Pulmonary artery endothelial cell (primary cell): Measurements from ENCODE around the gene GPR146. TPM values are rescaled to one million over a fixed set of nuclear protein-coding genes. Genes with fewer than 3 reads are reported as not detected.
"Not testable (repeated sequence)": the region's sequence is repeated elsewhere in the genome, so short reads cannot be mapped to it uniquely, and the experiment has no call there.

Experiments
- DNase-seq: peaks from one replicate; pipeline ENCODE4 v3.0.0-alpha.2; 2011; ENCODE audit warnings: low read depth, low spot score
- total RNA-seq: library from RNA; depleted of rRNA; stranded (reverse); fragments of >200 nt; gene quantifications from 2 replicates; pipeline ENCODE4 v1.2.3, GENCODE V29; 2014

GPR146 gene
- total RNA-seq, 1 donor from 2014 or later: 17.4 TPM

DNA sequence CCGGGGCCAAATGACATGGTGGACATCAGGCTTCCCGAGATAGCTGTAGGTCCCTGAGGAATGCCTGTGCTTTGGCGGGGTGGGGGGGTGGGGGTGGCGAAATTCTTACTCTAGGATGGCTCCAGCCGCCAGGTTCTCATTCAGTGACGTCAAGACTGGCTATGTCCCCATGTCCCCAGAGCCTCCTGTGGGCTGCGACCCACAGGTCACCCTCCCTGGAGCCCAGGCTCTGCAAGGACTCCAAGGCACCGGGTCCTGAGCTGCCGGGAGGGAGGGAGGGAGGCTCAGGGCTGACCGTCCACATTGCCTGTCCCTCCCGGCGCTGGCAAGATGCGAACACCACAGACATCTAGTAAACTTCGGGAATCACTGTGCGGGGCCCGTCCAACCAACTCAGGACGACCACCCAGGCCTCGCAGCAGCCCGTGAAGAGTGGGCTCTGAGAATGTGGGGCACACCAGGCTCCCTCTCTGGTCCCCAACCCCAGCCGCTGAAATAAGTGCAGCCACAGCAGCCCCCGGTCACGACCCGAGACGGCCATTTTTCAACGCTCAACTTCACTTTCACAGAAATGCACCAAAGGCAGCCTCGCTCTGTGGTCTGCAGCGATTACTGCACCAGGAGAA lies 12.6 kb downstream of the GPR146 start:
- DNase-seq: no peak

DNA sequence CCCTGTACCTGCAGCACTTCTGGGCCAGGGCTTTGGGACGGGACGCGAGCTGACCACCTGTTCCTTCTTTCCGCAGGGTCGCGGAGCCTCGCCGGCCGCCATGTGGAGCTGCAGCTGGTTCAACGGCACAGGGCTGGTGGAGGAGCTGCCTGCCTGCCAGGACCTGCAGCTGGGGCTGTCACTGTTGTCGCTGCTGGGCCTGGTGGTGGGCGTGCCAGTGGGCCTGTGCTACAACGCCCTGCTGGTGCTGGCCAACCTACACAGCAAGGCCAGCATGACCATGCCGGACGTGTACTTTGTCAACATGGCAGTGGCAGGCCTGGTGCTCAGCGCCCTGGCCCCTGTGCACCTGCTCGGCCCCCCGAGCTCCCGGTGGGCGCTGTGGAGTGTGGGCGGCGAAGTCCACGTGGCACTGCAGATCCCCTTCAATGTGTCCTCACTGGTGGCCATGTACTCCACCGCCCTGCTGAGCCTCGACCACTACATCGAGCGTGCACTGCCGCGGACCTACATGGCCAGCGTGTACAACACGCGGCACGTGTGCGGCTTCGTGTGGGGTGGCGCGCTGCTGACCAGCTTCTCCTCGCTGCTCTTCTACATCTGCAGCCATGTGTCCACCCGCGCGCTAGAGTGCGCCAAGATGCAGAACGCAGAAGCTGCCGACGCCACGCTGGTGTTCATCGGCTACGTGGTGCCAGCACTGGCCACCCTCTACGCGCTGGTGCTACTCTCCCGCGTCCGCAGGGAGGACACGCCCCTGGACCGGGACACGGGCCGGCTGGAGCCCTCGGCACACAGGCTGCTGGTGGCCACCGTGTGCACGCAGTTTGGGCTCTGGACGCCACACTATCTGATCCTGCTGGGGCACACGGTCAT lies 13.3 kb downstream of the GPR146 start:
- DNase-seq: no peak

DNA sequence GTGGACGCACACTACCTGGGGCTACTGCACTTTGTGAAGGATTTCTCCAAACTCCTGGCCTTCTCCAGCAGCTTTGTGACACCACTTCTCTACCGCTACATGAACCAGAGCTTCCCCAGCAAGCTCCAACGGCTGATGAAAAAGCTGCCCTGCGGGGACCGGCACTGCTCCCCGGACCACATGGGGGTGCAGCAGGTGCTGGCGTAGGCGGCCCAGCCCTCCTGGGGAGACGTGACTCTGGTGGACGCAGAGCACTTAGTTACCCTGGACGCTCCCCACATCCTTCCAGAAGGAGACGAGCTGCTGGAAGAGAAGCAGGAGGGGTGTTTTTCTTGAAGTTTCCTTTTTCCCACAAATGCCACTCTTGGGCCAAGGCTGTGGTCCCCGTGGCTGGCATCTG lies 14.0 kb downstream of the GPR146 start:
- no peak for DNase-seq

DNA sequence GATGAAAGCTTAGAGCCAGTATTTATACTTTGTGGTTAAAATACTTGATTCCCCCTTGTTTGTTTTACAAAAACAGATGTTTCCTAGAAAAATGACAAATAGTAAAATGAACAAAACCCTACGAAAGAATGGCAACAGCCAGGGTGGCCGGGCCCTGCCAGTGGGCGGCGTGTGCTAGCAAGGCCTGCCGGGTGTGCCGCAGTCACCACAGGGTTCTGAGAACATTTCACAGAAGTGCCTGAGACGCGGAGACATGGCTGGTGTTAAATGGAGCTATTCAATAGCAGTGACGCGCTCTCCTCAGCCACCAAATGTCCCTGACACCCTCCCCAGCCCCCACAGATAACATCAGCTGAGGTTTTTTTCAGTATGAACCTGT lies 14.5 kb downstream of the GPR146 start:
- DNase-seq: no peak

DNA sequence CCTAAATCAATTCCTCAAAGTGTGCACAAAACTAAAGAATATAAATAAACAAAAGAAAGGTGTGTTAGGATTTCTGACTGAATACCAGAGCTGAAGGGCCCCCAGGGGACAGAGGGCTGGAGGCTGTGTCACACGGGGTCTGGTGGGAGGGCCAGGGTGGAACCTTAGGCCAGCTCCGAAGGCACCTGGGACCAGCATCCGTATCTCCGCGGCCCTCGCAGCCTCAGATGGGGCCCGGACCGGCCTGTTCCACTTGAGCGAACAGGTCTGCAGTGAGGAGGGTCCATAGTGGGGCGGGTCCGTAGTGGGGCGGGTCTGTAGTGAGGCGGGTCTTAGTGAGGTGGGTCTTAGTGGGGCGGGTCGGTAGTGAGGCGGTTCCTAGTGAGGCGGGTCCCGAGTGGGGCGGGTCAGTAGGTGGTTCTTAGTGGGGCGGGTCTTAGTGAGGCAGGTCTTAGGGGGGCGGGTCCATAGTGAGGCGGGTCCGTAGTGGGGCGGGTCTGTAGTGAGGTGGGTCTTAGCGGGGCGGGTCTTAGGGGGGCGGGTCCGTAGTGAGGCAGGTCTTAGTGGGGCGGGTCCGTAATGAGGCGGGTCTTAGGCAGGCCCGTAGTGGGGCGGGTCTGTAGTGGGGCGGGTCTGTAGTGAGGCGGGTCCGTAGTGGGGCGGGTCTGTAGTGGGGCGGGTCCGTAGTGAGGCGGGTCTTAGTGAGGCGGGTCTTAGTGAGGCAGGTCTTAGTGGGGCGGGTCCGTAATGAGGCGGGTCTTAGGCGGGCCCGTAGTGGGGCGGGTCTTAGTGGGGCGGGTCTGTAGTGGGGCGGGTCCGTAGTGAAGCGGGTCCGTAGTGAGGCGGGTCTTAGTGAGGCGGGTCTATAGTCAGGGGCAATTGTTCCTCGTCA lies 15.1 kb downstream of the GPR146 start:
- no peak for DNase-seq

DNA sequence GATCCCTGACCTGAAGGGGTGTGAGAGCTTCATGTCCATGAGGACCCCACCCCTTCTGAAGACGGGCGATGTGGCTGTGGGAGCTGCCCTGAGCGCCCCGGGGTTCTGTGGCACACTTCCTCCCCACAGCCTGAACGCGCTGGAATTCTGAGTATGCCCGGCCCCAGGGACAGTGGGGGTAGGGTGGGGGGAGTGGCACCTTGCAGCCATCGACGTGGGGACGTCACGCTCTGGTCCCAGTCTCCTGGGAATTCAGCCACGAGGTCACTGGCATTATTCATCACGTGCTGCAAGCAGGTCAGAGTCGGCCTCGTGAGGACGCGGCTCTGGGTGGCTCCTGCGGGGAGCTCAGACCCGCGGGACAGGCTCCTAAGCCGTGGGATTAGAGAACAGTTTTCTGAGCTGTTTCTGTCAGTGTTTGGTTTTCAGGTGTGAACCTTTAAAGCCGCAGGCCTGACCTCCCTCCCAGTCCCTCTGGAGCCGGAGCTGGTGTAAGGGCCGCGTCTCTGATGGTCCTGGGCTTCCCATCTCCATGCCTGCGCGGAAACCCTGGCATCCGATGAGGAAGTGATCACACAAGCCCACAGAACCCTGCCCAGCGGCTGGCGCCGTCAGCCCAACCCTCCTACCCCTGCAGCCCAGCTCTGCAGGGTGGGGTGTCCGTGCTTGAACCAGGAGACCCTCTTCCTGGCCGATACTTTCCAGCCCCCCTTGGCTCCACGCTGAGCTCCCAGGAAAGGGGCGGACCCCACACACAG lies 16.1 kb downstream of the GPR146 start:
- no peak for DNase-seq

DNA sequence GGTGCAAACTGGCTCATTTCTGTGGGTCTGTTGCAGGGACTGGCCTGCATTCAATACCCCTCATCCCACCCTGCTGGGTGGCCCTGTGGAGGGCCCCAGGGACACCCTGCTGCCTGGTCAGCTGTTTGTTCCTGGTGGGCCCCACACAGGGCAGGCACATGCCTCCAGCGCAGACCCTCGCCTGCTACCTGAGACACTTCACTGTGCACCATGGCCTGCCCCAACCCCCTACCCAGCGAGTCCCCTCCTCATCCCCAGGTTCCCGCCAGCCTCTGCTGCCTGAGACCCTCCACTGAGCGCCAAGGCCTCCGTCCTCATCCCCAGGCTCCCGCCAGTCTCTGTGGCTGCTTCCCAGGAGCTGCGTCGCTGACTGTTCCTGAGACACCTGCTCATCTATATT lies 16.8 kb downstream of the GPR146 start:
- no peak for DNase-seq

DNA sequence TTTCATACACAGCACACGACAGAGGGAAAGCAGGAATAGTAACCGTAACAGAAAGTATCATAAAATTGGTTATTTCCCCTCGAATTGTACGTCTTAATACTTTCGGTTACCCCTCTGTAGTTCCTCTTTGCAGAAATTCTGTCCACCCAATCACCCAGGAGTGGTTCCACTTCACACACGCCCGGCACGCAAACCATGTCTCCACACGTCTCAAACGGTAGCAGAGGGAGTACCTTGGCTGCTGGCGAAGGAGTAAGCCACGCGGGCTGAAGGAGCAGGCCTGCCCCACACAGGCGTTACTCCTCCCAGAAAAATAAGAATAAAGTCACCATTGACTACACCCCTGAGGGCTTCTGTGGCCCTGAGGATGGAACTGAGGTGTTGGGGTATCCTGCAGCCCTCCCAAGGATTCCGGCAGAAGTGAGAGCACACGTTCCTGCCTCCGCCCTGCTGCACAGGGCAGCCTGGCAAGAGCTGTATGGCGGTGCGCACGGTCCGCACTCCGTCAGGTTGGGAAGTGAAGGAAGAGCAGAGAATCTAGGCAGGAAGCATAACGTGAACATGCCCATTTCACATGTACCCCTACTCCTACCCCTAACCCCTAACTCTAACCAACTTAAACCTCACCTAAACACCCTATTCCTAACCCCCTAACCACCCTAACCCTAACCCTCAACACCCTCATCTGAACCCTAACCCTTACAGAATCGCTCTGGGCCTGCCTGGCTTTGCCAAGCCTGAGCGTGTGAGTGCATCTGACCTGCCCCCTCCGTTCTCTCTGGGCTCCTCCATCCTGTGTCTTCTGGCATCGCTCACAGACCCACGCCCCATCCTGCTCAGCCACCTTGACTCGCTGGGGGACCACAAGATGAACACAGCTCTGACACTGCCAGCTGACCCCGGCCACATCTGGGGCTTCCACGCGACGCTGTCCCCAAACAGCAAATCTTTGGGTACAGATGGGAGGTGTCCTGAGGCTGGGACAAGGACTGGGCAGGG lies 18.2 kb downstream of the GPR146 start:
- DNase-seq: no peak

DNA sequence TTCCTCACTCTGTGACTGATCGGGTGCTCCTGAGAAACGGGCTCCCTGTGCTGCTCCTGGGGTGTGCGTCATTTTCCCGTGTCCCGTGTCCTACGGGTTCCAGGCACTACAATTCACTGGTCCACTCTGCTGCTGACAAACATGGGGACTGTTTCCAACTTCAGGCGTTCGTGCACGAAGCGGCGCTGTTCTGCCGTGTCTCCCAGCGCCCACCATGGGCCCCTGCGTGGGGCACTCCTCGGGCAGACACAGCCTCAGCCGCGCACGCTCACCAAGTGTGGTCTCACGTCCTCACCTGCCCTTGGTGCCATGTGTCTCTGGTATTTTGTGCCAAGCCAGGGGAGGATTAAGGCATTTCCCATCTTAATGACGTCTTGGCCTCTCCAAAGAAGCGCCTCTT lies 19.0 kb downstream of the GPR146 start:
- no peak for DNase-seq

DNA sequence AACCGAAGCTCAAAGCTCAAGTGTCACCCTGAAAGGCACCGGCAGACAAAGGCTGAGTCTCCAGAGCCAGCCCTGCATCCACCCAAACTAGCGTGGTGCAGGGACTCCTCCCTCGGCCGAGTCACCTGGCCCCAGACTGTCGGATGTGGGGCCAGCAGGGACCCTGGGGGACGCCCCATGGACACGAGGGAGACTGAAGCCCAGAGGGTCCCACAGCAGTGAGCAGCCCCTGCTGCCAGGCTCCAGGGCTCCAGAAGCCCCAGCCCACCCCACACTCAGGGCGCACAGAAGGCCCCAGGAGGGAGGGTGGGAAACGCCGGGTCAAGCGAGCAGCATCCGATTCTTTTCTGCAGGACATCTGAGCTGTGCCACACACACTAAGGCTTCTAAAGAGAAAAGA lies 20.2 kb downstream of the GPR146 start:
- no peak for DNase-seq

DNA sequence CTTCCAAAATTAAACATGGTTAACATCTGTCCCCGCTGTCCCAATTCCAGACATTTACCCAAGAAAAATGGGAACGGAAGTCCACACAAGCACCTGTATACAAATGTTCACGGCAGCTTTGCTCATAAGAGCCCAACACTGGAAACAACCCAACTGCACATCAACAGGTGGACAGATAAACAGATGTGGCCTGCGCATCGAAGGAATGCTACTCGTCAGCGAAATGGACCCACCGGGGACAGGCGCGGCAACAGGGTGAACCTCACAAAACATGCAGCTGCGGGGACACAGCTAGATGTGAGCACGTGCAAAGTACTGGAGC lies 20.9 kb downstream of the GPR146 start:
- DNase-seq: no peak

DNA sequence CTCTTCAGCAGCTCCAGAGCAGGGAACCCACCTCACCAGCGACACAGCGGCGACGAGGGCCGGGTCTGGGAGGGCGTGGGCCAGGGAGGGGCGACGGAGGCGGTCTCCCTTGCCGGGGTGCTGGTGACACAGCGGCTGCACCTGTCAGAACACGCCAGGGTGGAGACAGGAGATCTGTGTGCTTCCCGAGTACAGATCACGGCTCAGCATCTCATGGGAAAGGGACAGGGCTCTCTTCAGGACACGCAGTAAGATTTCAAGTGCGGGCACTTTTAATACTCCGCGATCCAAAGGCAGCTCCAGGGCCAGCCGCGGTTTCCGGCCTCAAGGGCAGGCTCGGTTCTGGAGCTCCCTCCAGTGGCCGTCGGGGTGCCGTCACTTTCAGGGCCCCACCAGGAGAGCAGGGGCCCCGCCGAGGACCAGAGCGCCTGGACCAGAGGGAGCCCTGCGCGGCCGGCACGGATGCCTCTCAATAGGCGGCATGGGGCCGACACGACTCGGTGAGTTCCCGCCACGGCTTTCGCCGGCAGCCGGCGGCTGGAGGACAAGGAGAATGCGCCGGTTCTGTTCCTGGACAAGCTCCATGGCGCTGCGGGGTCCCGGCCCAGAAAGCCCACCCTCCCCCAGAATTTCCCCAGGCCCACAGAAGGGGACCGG lies 21.4 kb downstream of the GPR146 start:
- no peak for DNase-seq

DNA sequence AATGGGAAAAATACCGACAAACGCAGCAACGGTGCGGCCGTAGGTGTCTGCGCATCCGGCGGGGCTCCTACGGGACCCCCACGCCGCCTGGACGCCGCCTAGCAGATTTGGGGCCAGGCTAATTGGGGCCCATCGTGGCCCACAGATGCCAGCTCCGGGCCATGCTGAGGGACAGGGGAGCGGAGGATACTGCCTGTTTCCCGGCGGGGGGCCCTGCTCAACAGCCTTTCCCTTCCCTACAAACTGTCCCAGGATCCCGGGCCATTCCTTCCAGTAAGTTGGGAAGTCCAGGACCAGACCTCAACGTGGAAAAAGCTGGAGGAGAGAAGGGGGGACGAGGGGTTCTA lies 21.9 kb downstream of the GPR146 start:
- no peak for DNase-seq

DNA sequence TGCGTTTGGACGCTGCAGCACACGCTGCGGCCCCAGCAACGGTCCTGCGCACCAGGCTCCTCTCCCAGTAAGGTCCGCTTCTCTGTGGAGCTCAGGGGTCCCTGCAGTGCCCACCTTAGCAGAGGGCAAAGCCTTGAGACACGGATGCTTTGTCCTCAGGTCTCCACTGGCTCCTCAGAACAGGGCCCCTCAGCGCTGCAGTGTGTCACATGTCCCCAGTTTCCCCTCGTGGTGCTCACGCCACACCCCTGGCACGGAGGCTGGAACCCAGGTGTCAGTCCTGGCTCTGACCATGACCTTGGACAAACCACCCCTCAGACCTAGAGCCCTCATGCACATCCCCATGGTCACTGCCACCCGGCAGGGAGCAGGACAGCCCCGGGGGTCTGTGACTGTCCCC lies 23.7 kb downstream of the GPR146 start:
- no peak for DNase-seq

DNA sequence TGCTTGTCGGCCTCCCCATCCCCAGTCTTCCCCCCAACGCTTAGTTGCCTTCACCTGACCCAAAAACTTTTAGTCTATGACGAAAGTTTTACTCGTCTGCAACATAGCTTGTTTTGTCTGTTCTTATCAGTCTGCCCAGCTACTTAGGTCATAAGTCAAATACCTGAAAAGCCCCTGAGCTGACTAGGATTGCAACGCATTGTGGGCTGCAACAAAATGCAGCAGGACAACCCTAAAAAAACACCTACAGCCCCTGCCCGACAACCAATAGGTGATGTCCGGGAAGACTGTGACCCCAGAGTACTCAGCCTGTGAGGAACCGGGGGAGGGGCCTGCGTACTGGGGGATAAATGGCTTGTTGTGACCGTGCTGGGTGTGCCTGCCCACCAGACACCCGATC lies 24.3 kb downstream of the GPR146 start:
- DNase-seq: no peak

DNA sequence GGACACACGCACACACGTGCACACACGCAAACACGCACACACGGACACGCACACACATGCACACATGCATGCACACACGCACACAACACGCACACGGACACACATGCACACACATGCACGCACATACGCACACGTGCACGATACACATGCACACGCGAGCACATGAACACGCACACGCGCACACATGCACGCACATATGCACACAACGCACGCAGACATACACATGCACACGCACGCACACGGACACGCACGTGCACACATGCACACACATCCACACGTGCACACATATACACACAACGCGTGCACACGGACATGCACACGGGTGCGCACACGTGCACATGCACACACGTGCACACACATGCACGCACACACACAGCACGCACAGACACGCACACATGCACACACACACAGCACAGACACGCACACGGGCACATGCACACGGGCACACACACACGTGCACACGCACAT lies 26.2 kb downstream of the GPR146 start:
- DNase-seq: no peak

DNA sequence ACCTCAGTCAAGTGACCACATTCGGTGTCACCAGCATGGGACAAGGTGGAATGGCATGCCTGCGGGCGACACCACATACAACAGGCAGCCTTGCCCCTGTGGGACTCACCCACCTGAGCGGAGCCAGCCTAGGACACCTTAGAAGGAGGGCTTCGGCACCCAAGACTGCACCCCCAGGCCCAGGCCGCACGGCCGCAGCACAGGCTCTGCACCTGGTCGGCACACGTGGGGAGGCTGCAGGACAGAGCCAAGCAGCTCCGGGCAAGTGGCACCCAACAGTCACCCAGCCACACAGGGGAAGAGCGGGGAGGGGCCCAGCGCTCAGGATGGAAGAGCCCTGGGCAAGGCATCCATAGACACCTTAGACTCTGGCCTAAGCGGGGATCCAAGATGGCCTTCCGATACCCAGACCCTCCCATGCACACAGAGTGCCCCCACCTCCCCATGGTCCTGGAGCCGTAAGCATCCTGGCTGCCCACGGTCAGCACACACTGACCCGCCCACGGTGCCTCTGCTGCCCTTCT lies 27.4 kb downstream of the GPR146 start:
- DNase-seq: no peak

DNA sequence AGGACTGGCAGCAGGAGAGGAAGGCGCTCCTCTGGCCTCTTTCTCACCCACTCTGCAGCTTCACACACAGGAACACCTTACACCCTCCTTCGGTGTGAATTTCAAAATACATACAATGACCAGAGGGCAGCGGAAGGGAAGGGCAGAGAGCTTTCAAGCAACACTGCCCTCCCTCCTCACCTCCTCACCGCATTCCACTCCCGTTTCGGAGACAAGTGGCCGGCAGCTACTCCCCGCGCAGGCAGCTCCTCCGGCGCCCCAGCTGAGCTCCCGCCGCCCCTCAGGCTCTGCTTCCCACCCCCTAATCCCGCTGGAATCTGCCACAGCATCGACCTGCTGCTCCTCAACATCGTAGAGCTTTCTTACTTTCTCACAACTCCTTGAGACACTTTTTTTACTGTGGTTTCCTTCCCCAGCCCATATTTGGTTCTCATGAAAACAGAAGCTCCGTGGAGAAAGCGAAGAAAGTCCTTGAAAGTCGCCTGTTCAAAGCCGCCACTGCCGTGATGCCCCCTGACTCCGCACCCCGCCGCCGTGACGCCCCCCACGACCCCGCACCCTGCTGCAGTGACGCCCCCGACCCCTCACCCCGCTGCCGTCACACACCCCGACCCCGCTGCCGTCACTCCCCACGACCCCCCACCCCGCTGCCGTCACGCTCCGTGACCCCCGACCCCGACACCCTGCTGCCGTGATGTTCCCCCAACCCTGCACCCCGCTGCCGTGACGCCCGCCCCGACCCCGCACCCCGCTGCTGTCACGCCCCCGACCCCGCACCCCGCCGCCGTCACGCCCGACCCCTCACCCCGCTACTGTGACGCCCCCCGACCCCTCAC lies 29.0 kb downstream of the GPR146 start:
- no peak for DNase-seq

DNA sequence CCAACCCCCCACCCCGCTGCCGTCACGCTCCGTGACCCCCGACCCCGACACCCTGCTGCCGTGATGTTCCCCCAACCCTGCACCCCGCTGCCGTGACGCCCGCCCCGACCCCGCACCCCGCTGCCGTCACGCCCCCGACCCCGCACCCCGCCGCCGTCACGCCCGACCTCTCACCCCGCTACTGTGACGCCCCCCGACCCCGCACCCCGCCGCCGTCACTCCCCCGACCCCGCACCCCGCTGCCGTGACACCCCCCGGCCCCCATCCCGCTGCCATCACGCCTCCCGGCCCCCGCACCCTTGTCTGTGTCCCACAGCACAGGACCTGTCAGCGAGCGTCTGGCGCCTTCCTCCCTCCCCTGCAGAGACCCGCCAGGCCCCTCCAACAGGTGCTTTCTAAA lies 29.7 kb downstream of the GPR146 start:
- not testable (repeated sequence) for DNase-seq
